ENCODE measurements around the gene FLT3. TPM values are rescaled to one million over a fixed set of nuclear protein-coding genes. Genes with fewer than 3 reads are reported as not detected.

FLT3 gene
- total RNA-seq, 5 donors from 2014 or later (not counting 1 experiment from before 2014, with no cell fraction given) = 0.13 to 0.48 (median 0.26) TPM

GRCh38 chr13:28026508-28026907 lies 73.9 kb downstream of the FLT3 start:
- Histone ChIP-seq H3K27ac (ENCODE audit: low read length) (no peak overlapping the region), H3K4me1 (ENCODE audit: control insufficient read depth in 1 of 2, extremely low read depth in 1 of 2, insufficient read depth in 2 of 2, low read length in 2 of 2) (peaks cover 0 to 2% of the 10 kb centered on the region in 2 experiments), H3K27me3 (replicated peaks in 1 of 2; ENCODE audit: control insufficient read depth in 2 of 2, extremely low read depth in 1 of 2, insufficient read depth in 2 of 2, low read length in 1 of 2) (peaks cover 0 to 4% of the 10 kb centered on the region in 2 experiments), H3K4me3 (ENCODE audit: control insufficient read depth in 1 of 2, extremely low read depth in 1 of 2, low read length in 1 of 2) (no peak overlapping the region), H3K36me3 (ENCODE audit: control insufficient read depth in 2 of 2, extremely low read depth in 1 of 2, insufficient read depth in 1 of 2, low read length in 1 of 2) (no peaks in the 10 kb centered on the region), H3K9me3 (no peaks in the 10 kb centered on the region)
- H3K36me3 Mint-ChIP-seq = no peaks in the 10 kb centered on the region
- peaks cover 8 to 14% (median 12%) of the 10 kb centered on the region in 3 donors for H3K4me1 Mint-ChIP-seq
- no peaks in the 10 kb centered on the region for H3K9me3 Mint-ChIP-seq
- DNase-seq = no peak
- WGBS (ENCODE audit: insufficient coverage) = 100% methylated on average over 2 of the region's 9 CpGs
- CTCF ChIA-PET = no interaction called here
- POLR2A ChIA-PET = no interaction called here
- ATAC-seq (replicated peaks in 1 of 4) = no peak
- H3K27ac Mint-ChIP-seq = no peak overlapping the region
- peaks cover 4 to 19% of the 10 kb centered on the region in 2 donors for H3K27me3 Mint-ChIP-seq
- no peak overlapping the region for H3K4me3 Mint-ChIP-seq

GRCh38 chr13:28022848-28023518 lies 77.4 kb downstream of the FLT3 start:
- Histone ChIP-seq H3K4me1 (ENCODE audit: control insufficient read depth in 1 of 2, extremely low read depth in 1 of 2, insufficient read depth in 2 of 2, low read length in 2 of 2) (peaks cover 0 to 2% of the 10 kb centered on the region in 2 experiments), H3K27ac (ENCODE audit: low read length) (no peak overlapping the region), H3K36me3 (ENCODE audit: control insufficient read depth in 2 of 2, extremely low read depth in 1 of 2, insufficient read depth in 1 of 2, low read length in 1 of 2) (no peaks in the 10 kb centered on the region), H3K9me3 (no peaks in the 10 kb centered on the region), H3K4me3 (ENCODE audit: control insufficient read depth in 1 of 2, extremely low read depth in 1 of 2, low read length in 1 of 2) (no peak overlapping the region), H3K27me3 (replicated peaks in 1 of 2; ENCODE audit: control insufficient read depth in 2 of 2, extremely low read depth in 1 of 2, insufficient read depth in 2 of 2, low read length in 1 of 2) (peaks cover 0 to 7% of the 10 kb centered on the region in 2 experiments)
- Mint-ChIP-seq H3K27me3 (peaks cover 0 to 15% of the 10 kb centered on the region in 2 donors), H3K9me3 (no peaks in the 10 kb centered on the region), H3K4me3 (no peak overlapping the region), H3K27ac (no peak overlapping the region), H3K4me1 (peaks cover 6 to 12% (median 6%) of the 10 kb centered on the region in 3 donors), H3K36me3 (no peaks in the 10 kb centered on the region)
- ATAC-seq (replicated peaks in 1 of 4) (no peak), DNase-seq (no peak)
- ChIA-PET CTCF (no interaction called here), POLR2A (no interaction called here)
- 82% methylated on average over 6 of the region's 9 CpGs for WGBS (ENCODE audit: insufficient coverage)

GRCh38 chr13:28014301-28014700 lies 86.1 kb downstream of the FLT3 start:
- DNase-seq (no peak), ATAC-seq (replicated peaks in 1 of 4) (no peak)
- Histone ChIP-seq H3K27ac (ENCODE audit: low read length) (no peak overlapping the region), H3K36me3 (ENCODE audit: control insufficient read depth in 2 of 2, extremely low read depth in 1 of 2, insufficient read depth in 1 of 2, low read length in 1 of 2) (no peaks in the 10 kb centered on the region), H3K4me1 (ENCODE audit: control insufficient read depth in 1 of 2, extremely low read depth in 1 of 2, insufficient read depth in 2 of 2, low read length in 2 of 2) (no peaks in the 10 kb centered on the region), H3K27me3 (replicated peaks in 1 of 2; ENCODE audit: control insufficient read depth in 2 of 2, extremely low read depth in 1 of 2, insufficient read depth in 2 of 2, low read length in 1 of 2) (peaks cover 0 to 9% of the 10 kb centered on the region in 2 experiments), H3K4me3 (ENCODE audit: control insufficient read depth in 1 of 2, extremely low read depth in 1 of 2, low read length in 1 of 2) (no peak overlapping the region), H3K9me3 (no peaks in the 10 kb centered on the region)
- POLR2A ChIA-PET = interaction anchor here in 1 of 2 donors (1.0 kb wide), 1 partner anchor 16 kb away, joined by 3 read pairs; no protein-coding TSS in a partner anchor
- peaks cover 0 to 2% (median 0%) of the 10 kb centered on the region in 3 donors for H3K4me1 Mint-ChIP-seq
- H3K9me3 Mint-ChIP-seq = no peaks in the 10 kb centered on the region
- CTCF ChIA-PET = no interaction called here
- H3K27ac Mint-ChIP-seq = no peak overlapping the region
- WGBS (ENCODE audit: insufficient coverage) = 69% methylated on average over 3 of the region's 3 CpGs
- no peaks in the 10 kb centered on the region for H3K36me3 Mint-ChIP-seq
- no peak overlapping the region for H3K4me3 Mint-ChIP-seq
- peaks cover 8 to 14% of the 10 kb centered on the region in 2 donors for H3K27me3 Mint-ChIP-seq

- Mint-ChIP-seq H3K36me3 (no peaks in the 10 kb centered on the region), H3K4me1 (peaks cover 0 to 2% (median 0%) of the 10 kb centered on the region in 3 donors), H3K4me3 (no peak overlapping the region), H3K9me3 (no peaks in the 10 kb centered on the region), H3K27ac (no peak overlapping the region), H3K27me3 (peaks cover 8 to 10% of the 10 kb centered on the region in 2 donors)
- Histone ChIP-seq H3K9me3 (no peaks in the 10 kb centered on the region), H3K36me3 (ENCODE audit: control insufficient read depth in 2 of 2, extremely low read depth in 1 of 2, insufficient read depth in 1 of 2, low read length in 1 of 2) (no peaks in the 10 kb centered on the region), H3K27me3 (replicated peaks in 1 of 2; ENCODE audit: control insufficient read depth in 2 of 2, extremely low read depth in 1 of 2, insufficient read depth in 2 of 2, low read length in 1 of 2) (peaks cover 0 to 8% of the 10 kb centered on the region in 2 experiments), H3K4me3 (ENCODE audit: control insufficient read depth in 1 of 2, extremely low read depth in 1 of 2, low read length in 1 of 2) (no peak overlapping the region), H3K4me1 (ENCODE audit: control insufficient read depth in 1 of 2, extremely low read depth in 1 of 2, insufficient read depth in 2 of 2, low read length in 2 of 2) (no peaks in the 10 kb centered on the region), H3K27ac (ENCODE audit: low read length) (no peak overlapping the region)
- CTCF ChIA-PET = no interaction called here
- ATAC-seq (replicated peaks in 1 of 4) (no peak), DNase-seq (no peak)
- WGBS (ENCODE audit: insufficient coverage) = no CpG with 5 or more reads among the region's 1 CpG
- POLR2A ChIA-PET = no interaction called here
Observed at GRCh38 chr13:28013482-28013881, 86.9 kb downstream of the FLT3 start.

- no peaks in the 10 kb centered on the region for H3K9me3 ChIP-seq
- ATAC-seq (replicated peaks in 1 of 4) = no peak
- Mint-ChIP-seq H3K4me3 (no peak overlapping the region), H3K9me3 (no peaks in the 10 kb centered on the region), H3K36me3 (no peaks in the 10 kb centered on the region), H3K27ac (no peak overlapping the region), H3K4me1 (peaks cover 0 to 2% (median 0%) of the 10 kb centered on the region in 3 donors), H3K27me3 (peaks cover 8 to 10% of the 10 kb centered on the region in 2 donors)
- no peaks in the 10 kb centered on the region for H3K36me3 ChIP-seq (ENCODE audit: control insufficient read depth in 2 of 2, extremely low read depth in 1 of 2, insufficient read depth in 1 of 2, low read length in 1 of 2)
- no peak overlapping the region for H3K27ac ChIP-seq (ENCODE audit: low read length)
- CTCF ChIA-PET = no interaction called here
- H3K4me1 ChIP-seq (ENCODE audit: control insufficient read depth in 1 of 2, extremely low read depth in 1 of 2, insufficient read depth in 2 of 2, low read length in 2 of 2) = no peaks in the 10 kb centered on the region
- no peak for DNase-seq
- POLR2A ChIA-PET = no interaction called here
- no peak overlapping the region for H3K4me3 ChIP-seq (ENCODE audit: control insufficient read depth in 1 of 2, extremely low read depth in 1 of 2, low read length in 1 of 2)
- H3K27me3 ChIP-seq (replicated peaks in 1 of 2; ENCODE audit: control insufficient read depth in 2 of 2, extremely low read depth in 1 of 2, insufficient read depth in 2 of 2, low read length in 1 of 2) = peaks cover 0 to 9% of the 10 kb centered on the region in 2 experiments
Observed at GRCh38 chr13:28012896-28013295, 87.5 kb downstream of the FLT3 start.

- peaks cover 4 to 6% of the 10 kb centered on the region in 2 donors for H3K27me3 Mint-ChIP-seq
- CTCF ChIA-PET = no interaction called here
- POLR2A ChIA-PET = interaction anchor here (0.6 kb wide), 2 partner anchors 16 to 382 kb away, joined by 3 to 5 read pairs; no protein-coding TSS in a partner anchor
- WGBS (ENCODE audit: insufficient coverage) = 100% methylated on average over 1 of the region's 4 CpGs
- Histone ChIP-seq H3K9me3 (no peaks in the 10 kb centered on the region), H3K27ac (ENCODE audit: low read length) (no peak overlapping the region), H3K27me3 (replicated peaks in 1 of 2; ENCODE audit: control insufficient read depth in 2 of 2, extremely low read depth in 1 of 2, insufficient read depth in 2 of 2, low read length in 1 of 2) (peaks cover 0 to 9% of the 10 kb centered on the region in 2 experiments), H3K4me1 (ENCODE audit: control insufficient read depth in 1 of 2, extremely low read depth in 1 of 2, insufficient read depth in 2 of 2, low read length in 2 of 2) (no peaks in the 10 kb centered on the region), H3K4me3 (ENCODE audit: control insufficient read depth in 1 of 2, extremely low read depth in 1 of 2, low read length in 1 of 2) (no peak overlapping the region), H3K36me3 (ENCODE audit: control insufficient read depth in 2 of 2, extremely low read depth in 1 of 2, insufficient read depth in 1 of 2, low read length in 1 of 2) (no peaks in the 10 kb centered on the region)
- no peak overlapping the region for H3K27ac Mint-ChIP-seq
- DNase-seq = no peak
- H3K9me3 Mint-ChIP-seq = no peaks in the 10 kb centered on the region
- no peak overlapping the region for H3K4me3 Mint-ChIP-seq
- H3K36me3 Mint-ChIP-seq = no peaks in the 10 kb centered on the region
- no peak for ATAC-seq (replicated peaks in 1 of 4)
- H3K4me1 Mint-ChIP-seq = peaks cover 0 to 2% (median 0%) of the 10 kb centered on the region in 3 donors
Observed at GRCh38 chr13:28012383-28012782, 88.0 kb downstream of the FLT3 start.
